ENCODE measurements around the gene CDK1.

DNA sequence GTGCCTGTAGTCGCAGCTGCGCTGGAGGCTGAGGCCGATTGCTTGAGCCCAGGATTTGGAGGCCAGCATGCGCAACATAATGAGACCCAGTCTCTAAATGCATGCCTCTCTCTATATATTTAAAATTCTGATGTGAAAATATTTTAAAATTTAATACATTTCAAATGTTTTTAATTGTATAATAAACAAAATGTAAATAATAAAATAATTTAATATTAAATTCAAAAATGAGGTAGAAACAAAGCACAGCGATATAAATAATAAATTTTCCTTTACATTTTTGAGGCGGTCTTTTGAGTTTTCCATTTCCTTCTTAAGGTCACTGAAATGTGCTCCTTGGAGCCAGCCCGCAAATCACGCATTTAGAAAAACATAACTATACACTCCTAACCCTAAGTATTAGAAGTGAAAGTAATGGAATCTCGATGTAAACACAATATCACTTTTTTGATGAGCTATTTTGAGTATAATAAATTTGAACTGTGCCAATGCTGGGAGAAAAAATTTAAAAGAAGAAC lies 523 bp upstream of the CDK1 start:
- TF ChIP-seq POU2F2 (IDR thresholded peaks at IDR 0.05; ENCODE audit: low read depth, low read length) (no peak), POLR2AphosphoS5 (IDR thresholded peaks at IDR 0.05; ENCODE audit: low read depth, low read length) (no peak), TAF1 (IDR thresholded peaks at IDR 0.05; ENCODE audit: low read depth, low read length) (no peak)
